ENCODE measurements around the gene HES3. TPM values are rescaled to one million over a fixed set of nuclear protein-coding genes. Genes with fewer than 3 reads are reported as not detected.

HES3 gene
- total RNA-seq, 1 experiment from 2014 or later: not detected

GRCh38 chr1:6288665-6289064 is 44.7 kb downstream of the HES3 start:
- Histone ChIP-seq H3K27ac (ENCODE audit: low read depth, low read length, poor library complexity, severe bottlenecking) (no peak overlapping the region), H3K4me1 (ENCODE audit: insufficient read depth, low read length, poor library complexity, severe bottlenecking) (no peaks in the 10 kb centered on the region), H3K4me3 (ENCODE audit: low read depth, low read length, poor library complexity, severe bottlenecking) (no peak overlapping the region), H3K9me3 (ENCODE audit: low read depth, low read length, poor library complexity, severe bottlenecking) (no peaks in the 10 kb centered on the region), H3K27me3 (replicated peaks; ENCODE audit: insufficient read depth, low read depth, low read length, poor library complexity) (no peaks in the 10 kb centered on the region), H3K36me3 (ENCODE audit: insufficient read depth, low read length, poor library complexity, severe bottlenecking) (no peaks in the 10 kb centered on the region)
- DNase-seq (ENCODE audit: low spot score): no peak
- intact Hi-C loops (cut with micrococcal nuclease; ENCODE audit: unreplicated experiment): no loop called here
- CTCF ChIA-PET: no interaction called here
- TF ChIP-seq EZH2 (IDR thresholded peaks at IDR 0.05; ENCODE audit: borderline replicate concordance, low read depth, low read length, poor library complexity, severe bottlenecking) (no peak), CTCF (conservative IDR thresholded peaks at IDR 0.05; ENCODE audit: low read depth, low read length) (no peak)
- POLR2A ChIA-PET (ENCODE audit: low non-redundant PET): no interaction called here
- no TSS peak for BruUV-seq (replicated peaks)

GRCh38 chr1:6292102-6292501 is 48.1 kb downstream of the HES3 start:
- CTCF ChIA-PET: no interaction called here
- intact Hi-C loops (cut with micrococcal nuclease; ENCODE audit: unreplicated experiment): no loop called here
- H3K4me1 ChIP-seq (ENCODE audit: insufficient read depth, low read length, poor library complexity, severe bottlenecking): no peaks in the 10 kb centered on the region

GRCh38 chr1:6294080-6294889 is 50.3 kb downstream of the HES3 start:
- Histone ChIP-seq H3K27me3 (replicated peaks; ENCODE audit: insufficient read depth, low read depth, low read length, poor library complexity) (no peaks in the 10 kb centered on the region), H3K4me3 (ENCODE audit: low read depth, low read length, poor library complexity, severe bottlenecking) (no peak overlapping the region), H3K27ac (ENCODE audit: low read depth, low read length, poor library complexity, severe bottlenecking) (no peak overlapping the region), H3K9me3 (ENCODE audit: low read depth, low read length, poor library complexity, severe bottlenecking) (no peaks in the 10 kb centered on the region), H3K4me1 (ENCODE audit: insufficient read depth, low read length, poor library complexity, severe bottlenecking) (no peaks in the 10 kb centered on the region), H3K36me3 (ENCODE audit: insufficient read depth, low read length, poor library complexity, severe bottlenecking) (no peaks in the 10 kb centered on the region)
- DNase-seq (ENCODE audit: low spot score): no peak
- no TSS peak for BruUV-seq (replicated peaks)
- intact Hi-C loops (cut with micrococcal nuclease; ENCODE audit: unreplicated experiment): no loop called here
- ChIA-PET POLR2A (ENCODE audit: low non-redundant PET) (no interaction called here), CTCF (no interaction called here)
- TF ChIP-seq CTCF (conservative IDR thresholded peaks at IDR 0.05; ENCODE audit: low read depth, low read length): no peak

More at GRCh38 chr1:6292102-6292501, 48.1 kb downstream of the HES3 start:
- no peaks in the 10 kb centered on the region for H3K27me3 ChIP-seq (replicated peaks; ENCODE audit: insufficient read depth, low read depth, low read length, poor library complexity)
- POLR2A ChIA-PET (ENCODE audit: low non-redundant PET): no interaction called here
- no peak overlapping the region for H3K27ac ChIP-seq (ENCODE audit: low read depth, low read length, poor library complexity, severe bottlenecking)
- no peaks in the 10 kb centered on the region for H3K36me3 ChIP-seq (ENCODE audit: insufficient read depth, low read length, poor library complexity, severe bottlenecking)
- TF ChIP-seq EZH2 (IDR thresholded peaks at IDR 0.05; ENCODE audit: borderline replicate concordance, low read depth, low read length, poor library complexity, severe bottlenecking): no peak
- no peak for TF ChIP-seq CTCF (conservative IDR thresholded peaks at IDR 0.05; ENCODE audit: low read depth, low read length)
- H3K4me3 ChIP-seq (ENCODE audit: low read depth, low read length, poor library complexity, severe bottlenecking): no peak overlapping the region
- DNase-seq (ENCODE audit: low spot score): no peak
- H3K9me3 ChIP-seq (ENCODE audit: low read depth, low read length, poor library complexity, severe bottlenecking): no peaks in the 10 kb centered on the region
- BruUV-seq (replicated peaks): no TSS peak
